Smooth muscle cell (in vitro differentiated cells): ENCODE data around the gene PIK3R1. TPM values are rescaled to one million over a fixed set of nuclear protein-coding genes. Genes with fewer than 3 reads are reported as not detected.
A peak's percentile ranks its signal among the peaks of the same experiment; 100 is the strongest.

ENCODE experiments used
- DNase-seq: peaks from one replicate; lab custom pipeline; 2025; ENCODE audit not compliant: unreplicated experiment; lab: John Stamatoyannopoulos, UW
- H2AFZ ChIP-seq: fragments of 200-600 bp; sonication (generic); 2 replicates; pipeline ENCODE4 v1.6.0; 2016; ENCODE audit warnings: antibody characterized with exemption, low read depth, mild to moderate bottlenecking
- H3F3A ChIP-seq: fragments of 200-600 bp; sonication (generic); 2 replicates; pipeline ENCODE4 v1.6.0; 2017; ENCODE audit warnings: antibody characterized with exemption, low read depth
- H3K27ac ChIP-seq: fragments of 200-600 bp; sonication (generic); 2 replicates; pipeline ENCODE4 v1.5.1; 2016; ENCODE audit warnings: low read depth, mild to moderate bottlenecking
- H3K27me3 ChIP-seq: fragments of 200-600 bp; sonication (generic); 2 replicates; pipeline ENCODE4 v1.6.1; 2016; ENCODE audit warnings: low read depth, mild to moderate bottlenecking
- H3K36me3 ChIP-seq: fragments of 200-600 bp; sonication (generic); 2 replicates; pipeline ENCODE4 v1.5.1; 2016; ENCODE audit warnings: low read depth
- H3K4me1 ChIP-seq: fragments of 200-600 bp; sonication (generic); 2 replicates; pipeline ENCODE4 v1.5.1; 2016; ENCODE audit warnings: low read depth
- H3K4me2 ChIP-seq: fragments of 200-600 bp; sonication (generic); 2 replicates; pipeline ENCODE4 v1.6.0; 2016; ENCODE audit warnings: mild to moderate bottlenecking
- H3K4me3 ChIP-seq: fragments of 200-600 bp; sonication (generic); 2 replicates; pipeline ENCODE4 v1.5.1; 2016; ENCODE audit warnings: mild to moderate bottlenecking
- H3K79me2 ChIP-seq: fragments of 200-600 bp; sonication (generic); 2 replicates; pipeline ENCODE4 v1.6.0; 2016; ENCODE audit warnings: low read depth, mild to moderate bottlenecking
- H3K9ac ChIP-seq: fragments of 200-600 bp; sonication (generic); 2 replicates; pipeline ENCODE4 v1.6.0; 2016; ENCODE audit warnings: low read depth
- H3K9me3 ChIP-seq: fragments of 200-600 bp; sonication (generic); replicated peaks from 2 replicates; pipeline ENCODE4 v1.5.1; 2016; ENCODE audit warnings: low read depth
- H4K20me1 ChIP-seq: fragments of 200-600 bp; sonication (generic); 2 replicates; pipeline ENCODE4 v1.6.0; 2016; ENCODE audit warnings: low read depth
- CTCF ChIP-seq: fragments of 200-600 bp; sonication (generic); IDR thresholded peaks from 2 replicates; pipeline ENCODE4 v1.5.1; 2017; ENCODE audit warnings: borderline replicate concordance, mild to moderate bottlenecking, antibody characterized with exemption; ENCODE audit not compliant: insufficient read depth, poor library complexity, severe bottlenecking
- WGBS: methylation state at CpG from one replicate; pipeline ENCODE4 v1.1.7; 2016; ENCODE audit warnings: low lambda C conversion rate; 5-methylcytosine and 5-hydroxymethylcytosine counted together
- polyA plus RNA-seq: library from polyadenylated mRNA; unstranded; fragments of >200 nt; fragmentation: Nextera tagmentation; extraction: Ambion mirVana; gene quantifications from 2 replicates; pipeline ENCODE4 v1.2.1, GENCODE V29; 2016
- total RNA-seq: library from RNA; depleted of rRNA; stranded (reverse); fragments of >200 nt; gene quantifications from 2 replicates; pipeline ENCODE4 v1.2.3, GENCODE V29; 2014

PIK3R1 gene
- total and polyA plus RNA-seq, 2 experiments from 2014 or later, result 5.3 to 63.6 TPM

DNA sequence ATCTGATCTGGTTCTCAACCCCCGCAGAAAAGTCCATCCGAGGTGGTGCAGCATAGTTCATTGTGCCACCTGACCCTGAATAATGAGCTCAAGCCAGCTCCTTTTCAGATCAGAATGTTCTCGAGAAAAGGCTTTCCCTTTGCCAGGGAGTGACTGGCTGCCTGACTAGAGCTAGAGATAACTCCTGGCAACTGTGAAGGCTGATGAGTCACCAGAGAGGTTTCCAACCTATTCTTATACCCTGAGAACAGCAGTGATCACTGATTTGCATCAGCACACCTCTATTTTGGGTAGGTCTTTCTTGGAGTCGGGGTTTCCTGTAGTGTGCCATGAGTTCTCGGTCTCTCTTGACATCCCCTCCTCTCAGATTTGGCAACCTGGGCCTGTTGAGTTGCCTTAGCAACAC lies 127.9 kb downstream of the PIK3R1 start:
- WGBS, result 79% methylated on average over 5 of the region's 5 CpGs
- DNase-seq, result no peak
- H3K4me3 ChIP-seq, result no peak overlapping the region
- H3K27me3 ChIP-seq, result no peaks in the 10 kb centered on the region
- TF ChIP-seq CTCF, result no peak
- no peaks in the 10 kb centered on the region for H4K20me1 ChIP-seq
- H3F3A ChIP-seq, result peaks cover 8% of the 10 kb centered on the region
- peak overlapping the region; percentile 86 for H3K27ac ChIP-seq
- H3K4me1 ChIP-seq, result no peaks in the 10 kb centered on the region
- H3K36me3 ChIP-seq, result no peaks in the 10 kb centered on the region
- H3K9me3 ChIP-seq, result no peaks in the 10 kb centered on the region
- H2AFZ ChIP-seq, result no peak overlapping the region
- no peak overlapping the region for H3K9ac ChIP-seq
- H3K4me2 ChIP-seq, result peak overlapping the region; percentile 10
- no peaks in the 10 kb centered on the region for H3K79me2 ChIP-seq

GRCh38 chr5:68344447-68345111 lies 129.0 kb downstream of the PIK3R1 start:
- Histone ChIP-seq H3K79me2 (no peaks in the 10 kb centered on the region), H3K27me3 (no peaks in the 10 kb centered on the region), H4K20me1 (no peaks in the 10 kb centered on the region), H3K4me2 (peak overlapping the region; percentile 18), H3K36me3 (no peaks in the 10 kb centered on the region), H3K9ac (peak overlapping the region; percentile 69), H3K9me3 (no peaks in the 10 kb centered on the region), H3K4me3 (no peak overlapping the region), H3K27ac (peak overlapping the region; percentile 86), H3K4me1 (no peaks in the 10 kb centered on the region), H3F3A (peaks cover 8% of the 10 kb centered on the region), H2AFZ (no peak overlapping the region)
- DNase-seq, result no peak
- TF ChIP-seq CTCF, result no peak
- WGBS, result 22% methylated on average over 4 of the region's 4 CpGs

DNA sequence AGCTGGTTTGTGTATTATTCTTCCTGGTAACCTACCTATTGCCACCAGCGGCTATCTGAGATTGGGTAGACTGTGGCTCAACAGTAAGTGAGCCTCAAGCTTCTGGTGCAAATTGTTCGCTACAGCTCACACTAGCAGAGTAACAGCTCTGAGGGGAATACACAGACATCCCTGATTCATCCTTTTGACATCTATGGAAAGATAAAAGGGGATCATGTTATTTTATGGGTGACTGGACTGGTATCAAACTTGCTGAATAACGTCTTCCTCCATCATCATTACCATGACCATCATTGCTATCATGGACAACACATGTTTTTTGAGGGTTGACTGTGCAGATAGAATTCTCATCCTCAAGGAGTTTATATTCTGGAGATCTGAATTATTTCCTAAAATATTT lies 129.6 kb downstream of the PIK3R1 start:
- H2AFZ ChIP-seq, result no peak overlapping the region
- no peak for TF ChIP-seq CTCF
- no peaks in the 10 kb centered on the region for H3K79me2 ChIP-seq
- peak overlapping the region; percentile 18 for H3K4me2 ChIP-seq
- no peaks in the 10 kb centered on the region for H3K27me3 ChIP-seq
- 32% methylated on average over 3 of the region's 3 CpGs for WGBS
- no peak for DNase-seq
- peak overlapping the region; percentile 69 for H3K9ac ChIP-seq
- H3K36me3 ChIP-seq, result no peaks in the 10 kb centered on the region
- H3K27ac ChIP-seq, result peak overlapping the region; percentile 86
- H3K4me3 ChIP-seq, result no peak overlapping the region
- no peaks in the 10 kb centered on the region for H3K4me1 ChIP-seq
- H4K20me1 ChIP-seq, result no peaks in the 10 kb centered on the region
- no peaks in the 10 kb centered on the region for H3K9me3 ChIP-seq
- H3F3A ChIP-seq, result peaks cover 8% of the 10 kb centered on the region

DNA sequence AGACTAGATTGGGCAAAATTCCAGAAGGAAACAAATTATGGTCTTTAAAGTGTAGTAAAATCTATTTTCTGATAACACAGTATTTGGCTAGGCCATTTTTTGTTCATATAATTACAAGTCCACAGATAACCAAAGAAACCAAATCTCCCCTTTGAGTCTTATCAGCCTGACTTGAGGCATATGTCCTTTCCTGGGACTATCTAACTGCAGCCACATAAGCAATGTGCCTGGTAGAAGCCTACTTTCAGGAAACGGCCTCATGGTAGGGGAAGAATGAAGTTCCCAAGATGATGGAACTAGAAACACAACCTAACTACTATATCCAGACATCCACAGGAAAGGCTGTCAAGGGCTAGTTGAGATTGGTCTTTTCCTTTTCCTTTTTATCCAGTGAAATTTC lies 130.0 kb downstream of the PIK3R1 start:
- DNase-seq, result no peak
- H3K9ac ChIP-seq, result no peak overlapping the region
- H3K79me2 ChIP-seq, result no peaks in the 10 kb centered on the region
- 32% methylated on average over 1 of the region's 1 CpG for WGBS
- H3K27ac ChIP-seq, result peak overlapping the region; percentile 86
- H2AFZ ChIP-seq, result no peak overlapping the region
- TF ChIP-seq CTCF, result no peak
- H3K4me3 ChIP-seq, result no peak overlapping the region
- no peaks in the 10 kb centered on the region for H3K9me3 ChIP-seq
- no peaks in the 10 kb centered on the region for H4K20me1 ChIP-seq
- peak overlapping the region; percentile 5 for H3K4me2 ChIP-seq
- H3K27me3 ChIP-seq, result no peaks in the 10 kb centered on the region
- no peaks in the 10 kb centered on the region for H3K36me3 ChIP-seq
- H3F3A ChIP-seq, result peaks cover 8% of the 10 kb centered on the region
- H3K4me1 ChIP-seq, result no peaks in the 10 kb centered on the region
